H1 (cell line): ENCODE measurements around the gene GSK3B. TPM values are rescaled to one million over a fixed set of nuclear protein-coding genes. Genes with fewer than 3 reads are reported as not detected.

Experiments used
- CTCF ChIA-PET: fragments of 300-600 bp; sonication (Branson Sonifier 250); formaldehyde crosslinking; loops from one replicate; lab custom pipeline; 2021; ENCODE audit not compliant: partially characterized antibody; lab: Charles Lee
- POLR2A ChIA-PET: fragments of 300-600 bp; sonication (Branson Sonifier 250); formaldehyde crosslinking; loops from one replicate; lab custom pipeline; 2021; ENCODE audit warnings: inconsistent platforms; ENCODE audit not compliant: partially characterized antibody; lab: Charles Lee
- DNase-seq, 2 experiments: peaks; one replicate each; pipeline versions ENCODE4 v3.0.0 to v3.0.0-alpha.2; 2010 to 2022; ENCODE audit warnings: low spot score in 2 of 2, low read depth in 1 of 2, mixed read lengths in 1 of 2
- FAIRE-seq: peaks from 2 replicates; lab custom pipeline; 2011; peaks lifted over from hg19 to GRCh38; lab: Jason Lieb, UNC
- H2AFZ ChIP-seq: 2 replicates; pipeline ENCODE4 v1.8.1; 2012; ENCODE audit warnings: low read length, inconsistent platforms
- H2AK5ac ChIP-seq: 2 replicates; pipeline ENCODE4 v1.6.1; 2013; ENCODE audit warnings: low read depth, low read length
- H2BK120ac ChIP-seq: replicated peaks from 2 replicates; pipeline ENCODE3; 2013; ENCODE audit warnings: low read depth, low read length, inconsistent platforms
- H2BK12ac ChIP-seq: 2 replicates; pipeline ENCODE4 v1.6.1; 2013; ENCODE audit warnings: low read depth, low read length
- H2BK15ac ChIP-seq: 2 replicates; pipeline ENCODE4 v1.6.1; 2013; ENCODE audit warnings: low read length
- H2BK20ac ChIP-seq: 2 replicates; pipeline ENCODE4 v1.6.1; 2013; ENCODE audit warnings: low read length
- H2BK5ac ChIP-seq: 2 replicates; pipeline ENCODE4 v1.6.1; 2013; ENCODE audit warnings: low read depth, low read length
- H3K14ac ChIP-seq: 2 replicates; pipeline ENCODE4 v1.6.1; 2013; ENCODE audit warnings: inconsistent platforms; ENCODE audit not compliant: insufficient read length
- H3K18ac ChIP-seq: 2 replicates; pipeline ENCODE4 v1.6.1; 2013; ENCODE audit warnings: low read length; ENCODE audit errors: extremely low read depth
- H3K23ac ChIP-seq: 2 replicates; pipeline ENCODE4 v1.6.1; 2013; ENCODE audit warnings: inconsistent platforms; ENCODE audit not compliant: insufficient read length
- H3K23me2 ChIP-seq: 2 replicates; pipeline ENCODE4 v1.6.1; 2013; ENCODE audit warnings: low read depth, low read length
- H3K27ac ChIP-seq: 2 replicates; pipeline ENCODE4 v1.6.1; 2011; ENCODE audit warnings: low read depth, low read length, inconsistent platforms
- H3K27me3 ChIP-seq, 4 experiments: replicated peaks in 1 of 4; 1 replicate in 1 of 4; 2 replicates in 3 of 4; pipeline versions ENCODE4 v1.6.1 to v1.8.1; 2011 to 2013; ENCODE audit warnings: low read length in 3 of 4, mild to moderate bottlenecking in 3 of 4, inconsistent platforms in 2 of 4, mixed read lengths in 2 of 4, moderate library complexity in 1 of 4; ENCODE audit not compliant: control insufficient read depth in 3 of 4, insufficient read depth in 3 of 4; ENCODE audit errors: extremely low read depth in 1 of 4
- H3K36me3 ChIP-seq, 4 experiments: 2 replicates each; pipeline versions ENCODE4 v1.6.1 to v1.8.1; 2011 to 2013; ENCODE audit warnings: mild to moderate bottlenecking in 4 of 4, low read length in 3 of 4, moderate library complexity in 2 of 4, control low read depth in 1 of 4, inconsistent platforms in 1 of 4; ENCODE audit not compliant: insufficient read depth in 4 of 4, control insufficient read depth in 2 of 4
- H3K4ac ChIP-seq: replicated peaks from 2 replicates; pipeline ENCODE3; 2013; ENCODE audit warnings: low read length, low read depth, mixed read lengths, inconsistent platforms; ENCODE audit not compliant: insufficient read length
- H3K4me1 ChIP-seq, 4 experiments: replicated peaks in 1 of 4; 1 replicate in 1 of 4; 2 replicates in 3 of 4; pipeline versions ENCODE4 v1.6.1 to v1.8.1; 2011 to 2013; ENCODE audit warnings: low read length in 3 of 4, inconsistent platforms in 2 of 4, mixed read lengths in 1 of 4; ENCODE audit not compliant: insufficient read depth in 4 of 4, control insufficient read depth in 3 of 4
- H3K4me2 ChIP-seq, 2 experiments: 2 replicates each; pipeline versions ENCODE4 v1.6.1 to v1.8.1; 2011 to 2013; ENCODE audit warnings: low read depth in 2 of 2, low read length in 2 of 2, control low read depth in 1 of 2, inconsistent platforms in 1 of 2, mild to moderate bottlenecking in 1 of 2; ENCODE audit not compliant: insufficient read depth in 1 of 2
- H3K4me3 ChIP-seq, 4 experiments: fragments of 200-600, 300-600 bp in 1 of 4; sonication (generic), shearing (Covaris generic), sonication (Bioruptor Twin) in 1 of 4; 2 replicates each; pipeline versions ENCODE4 v1.5.1 to v1.8.1; 2011 to 2016; ENCODE audit warnings: low read length in 4 of 4, low read depth in 3 of 4, control low read depth in 2 of 4, inconsistent platforms in 2 of 4, mild to moderate bottlenecking in 2 of 4, mixed read lengths in 1 of 4, moderate library complexity in 1 of 4; ENCODE audit not compliant: insufficient read depth in 2 of 4; ENCODE audit errors: extremely low read depth in 1 of 4
- H3K56ac ChIP-seq: replicated peaks from 2 replicates; pipeline ENCODE3; 2013; ENCODE audit warnings: low read depth, mild to moderate bottlenecking, mixed read lengths, low read length, inconsistent platforms; ENCODE audit not compliant: insufficient read length
- H3K79me1 ChIP-seq: 2 replicates; pipeline ENCODE4 v1.6.1; 2013; ENCODE audit warnings: low read depth, low read length, control low read depth
- H3K79me2 ChIP-seq, 2 experiments: 2 replicates each; pipeline versions ENCODE4 v1.6.1 to v1.8.1; 2012 to 2013; ENCODE audit warnings: low read length in 2 of 2, mild to moderate bottlenecking in 2 of 2, inconsistent platforms in 1 of 2; ENCODE audit not compliant: insufficient read depth in 2 of 2, control insufficient read depth in 1 of 2
- H3K9ac ChIP-seq, 4 experiments: replicated peaks in 1 of 4; 1 replicate in 1 of 4; 2 replicates in 3 of 4; pipeline versions ENCODE4 v1.6.1 to v1.8.1; 2011 to 2013; ENCODE audit warnings: low read depth in 3 of 4, low read length in 3 of 4, control low read depth in 2 of 4, mild to moderate bottlenecking in 2 of 4, moderate library complexity in 2 of 4, inconsistent platforms in 1 of 4; ENCODE audit errors: extremely low read depth in 1 of 4
- H3K9me3 ChIP-seq, 2 experiments: 2 replicates each; pipeline versions ENCODE4 v1.6.1 to v1.8.1; 2012 to 2013; ENCODE audit warnings: mild to moderate bottlenecking in 2 of 2, moderate library complexity in 2 of 2, control low read depth in 1 of 2, inconsistent platforms in 1 of 2, low read depth in 1 of 2, low read length in 1 of 2, mixed read lengths in 1 of 2; ENCODE audit not compliant: insufficient read depth in 2 of 2
- H4K20me1 ChIP-seq, 2 experiments: replicated peaks in 1 of 2; 2 replicates each; pipeline versions ENCODE3 to v1.8.1; 2011 to 2013; ENCODE audit warnings: inconsistent platforms in 2 of 2, low read length in 2 of 2, mild to moderate bottlenecking in 1 of 2; ENCODE audit not compliant: insufficient read depth in 2 of 2, control insufficient read depth in 1 of 2
- H4K5ac ChIP-seq: 2 replicates; pipeline ENCODE4 v1.6.1; 2013; ENCODE audit warnings: low read length, low read depth, mixed read lengths, inconsistent platforms; ENCODE audit not compliant: insufficient read length
- H4K8ac ChIP-seq: 2 replicates; pipeline ENCODE4 v1.8.0; 2013; ENCODE audit warnings: mild to moderate bottlenecking, moderate library complexity, low read length, inconsistent platforms; ENCODE audit not compliant: insufficient read depth; ENCODE audit errors: extremely low read depth
- H4K91ac ChIP-seq: replicated peaks from 2 replicates; pipeline ENCODE3; 2013; ENCODE audit warnings: low read length, mixed read lengths, inconsistent platforms; ENCODE audit not compliant: insufficient read length
- KDM1A ChIP-seq: fragments of 200-600, 300-600 bp; sonication (generic); IDR thresholded peaks from 2 replicates; pipeline ENCODE4 v1.7.1; 2016; ENCODE audit warnings: mild to moderate bottlenecking, low read length, borderline replicate concordance
- USF2 ChIP-seq: IDR thresholded peaks from 2 replicates; pipeline ENCODE4 v1.6.1; 2011; ENCODE audit warnings: low read length, improper control_type of control experiment
- WGBS, 2 experiments: shearing (Covaris generic) in 1 of 2; methylation state at CpG; one replicate each; pipeline versions ENCODE4 v1.1.6 to v1.1.7; 2013 to 2015; ENCODE audit warnings: low lambda C conversion rate in 2 of 2, mixed read lengths in 2 of 2, inconsistent platforms in 1 of 2, low coverage in 1 of 2, missing lambda C conversion rate in 1 of 2; ENCODE audit not compliant: insufficient replicate concordance in 2 of 2, insufficient coverage in 1 of 2, insufficient read length in 1 of 2; ENCODE audit errors: extremely low coverage in 1 of 2, missing lambda C conversion rate in 1 of 2; 5-methylcytosine and 5-hydroxymethylcytosine counted together
- polyA plus RNA-seq, 7 experiments: library from polyadenylated mRNA; depleted of rRNA in 3 of 7; stranded (reverse) in 5 of 7; unstranded in 2 of 7; fragments of >200 nt in 5 of 7; fragments of 200-250 nt in 2 of 7; gene quantifications; 1 replicate in 5 of 7; 2 replicates in 1 of 7; 4 replicates in 1 of 7; pipeline versions ENCODE4 v1.2.1 to v1.2.3, GENCODE V29; 2011 to 2013; ENCODE audit warnings: missing spikeins in 2 of 7, mixed read lengths in 2 of 7
- total RNA-seq: library from RNA; stranded (reverse); fragmentation: NEBNext Ultra II Directional; extraction: Animal tissue kit (Norgen Biotek cat#: 25700); gene quantifications from 2 replicates; pipeline ENCODE4 v1.2.1, GENCODE V29; 2021

GSK3B gene
- total and polyA plus RNA-seq, 2 of the 8 experiments (the other 6 are each of a cell fraction or from before 2014, with no cell fraction given): 24.2 to 50.7 TPM

GRCh38 chr3:119998166-119998565 lies 96.1 kb downstream of the GSK3B start:
- no peak overlapping the region for H2BK20ac ChIP-seq
- no peaks in the 10 kb centered on the region for H3K4me1 ChIP-seq
- FAIRE-seq: no peak
- H3K9me3 ChIP-seq: no peaks in the 10 kb centered on the region
- H3K27ac ChIP-seq: no peak overlapping the region
- H3K56ac ChIP-seq: no peak overlapping the region
- peaks cover 0 to 2% of the 10 kb centered on the region in 2 experiments for H4K20me1 ChIP-seq
- no peak for TF ChIP-seq USF2
- TF ChIP-seq KDM1A: no peak
- no peak overlapping the region for H4K8ac ChIP-seq
- H2BK12ac ChIP-seq: no peak overlapping the region
- no peak overlapping the region for H3K4ac ChIP-seq
- H2AFZ ChIP-seq: no peak overlapping the region
- H3K14ac ChIP-seq: no peak overlapping the region
- no peak overlapping the region for H3K4me2 ChIP-seq
- no peak overlapping the region for H3K18ac ChIP-seq
- no peak overlapping the region for H3K4me3 ChIP-seq
- no peak overlapping the region for H2AK5ac ChIP-seq
- no peak overlapping the region for H3K9ac ChIP-seq
- H3K36me3 ChIP-seq: peaks cover 0 to 7% (median 0%) of the 10 kb centered on the region in 4 experiments; a peak in 2 of 8 replicates
- H2BK120ac ChIP-seq: no peak overlapping the region
- no peak for DNase-seq
- H4K91ac ChIP-seq: no peak overlapping the region
- H4K5ac ChIP-seq: no peak overlapping the region
- H3K79me2 ChIP-seq: peaks cover 0 to 49% of the 10 kb centered on the region in 2 experiments; a peak in 3 of 4 replicates
- H3K27me3 ChIP-seq: no peaks in the 10 kb centered on the region
- H3K79me1 ChIP-seq: no peaks in the 10 kb centered on the region; the same call in 1 of the 2 replicates
- 93% methylated on average over 1 of the region's 1 CpG; no CpG with 5 or more reads in 1 of the 2 experiments for WGBS, 2 experiments
- H3K23ac ChIP-seq: no peak overlapping the region
- no peak overlapping the region for H2BK15ac ChIP-seq
- H2BK5ac ChIP-seq: no peak overlapping the region
- ChIA-PET CTCF (no interaction called here), POLR2A (no interaction called here)
- H3K23me2 ChIP-seq: no peaks in the 10 kb centered on the region
